ENCODE data around the gene TUBB8.
"Not testable (repeated sequence)": the region's sequence is repeated elsewhere in the genome, so short reads cannot be mapped to it uniquely, and the experiment has no call there.

TUBB8 gene

DNA sequence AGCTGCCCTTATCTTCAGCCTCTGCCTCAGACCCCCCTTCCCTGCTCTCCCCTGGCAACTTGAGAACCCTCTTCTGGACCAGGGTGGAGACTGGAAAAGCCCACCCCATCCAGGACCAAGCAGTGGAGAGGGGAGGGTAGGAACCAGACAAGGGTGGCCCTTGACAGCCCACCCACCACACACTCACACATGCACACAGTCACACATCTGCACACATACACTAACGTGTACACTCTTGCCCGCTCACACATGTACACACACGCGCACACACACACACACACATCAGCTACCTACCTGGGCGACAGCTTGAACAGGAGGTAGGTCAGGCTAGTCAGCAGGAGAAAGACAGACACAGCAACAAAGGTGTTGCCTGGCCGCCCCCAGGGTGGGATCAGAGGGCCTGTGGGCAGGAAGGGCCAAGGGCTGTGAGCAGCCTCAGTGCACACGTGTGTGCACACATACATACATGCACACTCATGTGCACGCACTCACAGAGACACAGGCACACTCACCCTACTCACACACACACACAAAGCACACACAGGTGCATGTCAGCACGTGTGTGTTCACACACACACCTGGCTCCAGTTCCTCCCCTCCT is 34.9 kb upstream of the TUBB8 start:
- in situ Hi-C loops (cut with HindIII; ENCODE audit: low pct_unique_long_range_greater_than_20kb, low sequenced_read_pairs): no loop called here
- DNase-seq (ENCODE audit: low read depth in 1 of 2, low spot score in 1 of 2): no peak
- no peak for TF ChIP-seq JUND (IDR thresholded peaks at IDR 0.05; ENCODE audit: low read depth)

DNA sequence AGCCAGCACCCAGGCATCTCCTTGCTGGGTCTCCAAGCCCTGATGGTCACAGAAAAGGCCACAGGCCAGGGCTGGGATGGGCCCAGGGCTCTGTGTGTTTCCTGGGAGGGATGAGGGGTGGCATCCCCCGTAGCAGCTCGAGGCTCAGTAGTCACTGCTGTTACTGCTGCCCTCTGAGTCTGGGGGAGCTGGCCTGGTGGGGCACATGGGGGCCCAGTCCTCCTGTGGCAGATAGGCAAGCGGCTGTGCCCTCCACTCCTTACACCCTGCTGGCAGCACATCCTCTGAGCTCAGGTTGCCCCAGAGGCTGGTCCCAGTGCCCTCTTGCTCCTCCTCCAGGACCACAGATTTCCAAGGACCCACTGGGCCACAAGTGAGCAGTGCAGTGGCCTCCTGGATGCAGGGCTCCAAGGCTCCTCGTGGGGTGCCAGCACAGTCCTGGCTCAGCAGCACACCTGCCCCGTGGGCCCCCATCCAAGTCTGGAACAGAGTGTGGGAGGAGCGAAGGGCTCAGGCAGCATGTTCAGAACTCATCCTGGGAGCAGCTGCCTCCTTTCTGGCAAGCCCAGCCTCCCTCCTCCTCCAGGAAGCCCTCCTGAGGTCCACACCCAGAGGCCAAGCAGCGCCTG is 31.5 kb upstream of the TUBB8 start:
- in situ Hi-C loops (cut with HindIII; ENCODE audit: low pct_unique_long_range_greater_than_20kb, low sequenced_read_pairs): no loop called here
- TF ChIP-seq JUND (IDR thresholded peaks at IDR 0.05; ENCODE audit: low read depth): no peak

DNA sequence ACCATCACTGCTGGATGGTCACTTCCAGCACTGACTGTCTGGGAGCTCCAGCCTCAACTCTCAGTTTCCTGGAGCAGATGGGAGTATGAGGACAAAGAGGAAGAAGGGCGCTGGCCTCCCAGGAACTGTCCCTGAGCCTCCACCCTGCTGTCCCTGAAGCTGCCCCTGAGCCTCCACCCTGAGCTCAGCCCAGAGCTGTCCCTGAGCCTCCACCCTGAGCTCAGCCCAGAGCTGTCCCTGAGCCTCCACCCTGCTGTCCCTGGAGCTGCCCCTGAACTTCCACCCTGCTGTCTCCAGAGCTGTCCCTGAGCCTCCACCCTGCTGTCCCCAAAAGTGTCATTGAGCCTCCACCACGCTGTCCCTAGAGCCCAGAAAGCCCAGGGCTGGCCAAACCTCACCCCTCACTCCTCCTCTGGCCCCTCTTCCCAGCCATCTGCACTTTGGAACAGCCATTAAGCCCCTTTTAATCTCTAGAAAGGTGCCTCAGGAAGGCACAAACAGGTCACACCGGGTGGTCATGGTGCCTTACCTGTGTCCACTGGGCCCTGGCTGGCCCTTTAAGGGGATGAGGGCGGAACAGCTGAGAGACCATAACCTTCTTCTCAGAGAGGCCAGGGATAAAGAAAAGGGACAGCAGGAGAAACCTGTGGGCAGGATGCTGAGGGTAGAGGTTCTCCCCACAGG is 30.6 kb upstream of the TUBB8 start:
- no peak for DNase-seq (ENCODE audit: low read depth in 1 of 2, low spot score in 1 of 2)
- in situ Hi-C loops (cut with HindIII; ENCODE audit: low pct_unique_long_range_greater_than_20kb, low sequenced_read_pairs): no loop called here
- TF ChIP-seq JUND (IDR thresholded peaks at IDR 0.05; ENCODE audit: low read depth): no peak

More for the DNA sequence above, 31.5 kb upstream of the TUBB8 start:
- no peak for DNase-seq (ENCODE audit: low read depth in 1 of 2, low spot score in 1 of 2)

DNA sequence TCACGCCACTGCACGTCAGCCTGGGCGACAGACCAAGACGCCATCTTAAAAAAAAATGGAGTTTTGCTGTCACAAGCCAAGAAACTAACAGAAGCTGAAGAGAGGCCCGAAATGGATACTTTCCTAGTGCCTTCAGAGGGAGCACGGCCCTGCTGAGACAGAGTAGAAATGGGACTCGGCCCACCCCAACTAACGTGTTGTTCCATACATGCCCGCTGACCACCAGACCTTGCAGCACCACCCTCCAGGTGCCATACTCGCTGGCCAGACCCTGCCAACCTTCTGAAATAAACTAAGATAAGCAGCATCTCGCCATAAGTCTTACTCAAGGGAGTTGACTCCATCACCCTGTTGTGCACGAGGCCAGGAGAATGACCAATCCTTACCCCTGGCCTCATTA is 29.5 kb upstream of the TUBB8 start:
- in situ Hi-C loops (cut with HindIII; ENCODE audit: low pct_unique_long_range_greater_than_20kb, low sequenced_read_pairs): no loop called here
- no peak for TF ChIP-seq JUND (IDR thresholded peaks at IDR 0.05; ENCODE audit: low read depth)
- DNase-seq (ENCODE audit: low read depth in 1 of 2, low spot score in 1 of 2): no peak

DNA sequence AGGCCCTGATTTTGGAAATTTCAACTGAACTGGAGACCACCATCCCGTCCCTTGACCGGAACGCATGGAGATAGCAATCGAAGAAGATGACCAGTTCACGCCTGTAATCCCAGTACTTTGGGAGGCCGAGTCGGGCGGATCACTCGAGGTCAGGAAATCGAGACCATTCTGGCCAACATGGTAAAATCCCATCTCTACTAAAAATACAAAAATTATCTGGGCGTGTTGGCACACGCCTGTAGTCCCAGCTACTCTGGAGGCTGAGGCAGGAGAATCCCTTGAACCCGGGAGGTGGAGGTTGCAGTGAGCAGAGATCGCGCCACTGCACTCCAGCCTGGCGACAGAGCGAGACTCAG is 25.1 kb upstream of the TUBB8 start:
- DNase-seq (ENCODE audit: low read depth in 1 of 2, low spot score in 1 of 2): not testable (repeated sequence)

DNA sequence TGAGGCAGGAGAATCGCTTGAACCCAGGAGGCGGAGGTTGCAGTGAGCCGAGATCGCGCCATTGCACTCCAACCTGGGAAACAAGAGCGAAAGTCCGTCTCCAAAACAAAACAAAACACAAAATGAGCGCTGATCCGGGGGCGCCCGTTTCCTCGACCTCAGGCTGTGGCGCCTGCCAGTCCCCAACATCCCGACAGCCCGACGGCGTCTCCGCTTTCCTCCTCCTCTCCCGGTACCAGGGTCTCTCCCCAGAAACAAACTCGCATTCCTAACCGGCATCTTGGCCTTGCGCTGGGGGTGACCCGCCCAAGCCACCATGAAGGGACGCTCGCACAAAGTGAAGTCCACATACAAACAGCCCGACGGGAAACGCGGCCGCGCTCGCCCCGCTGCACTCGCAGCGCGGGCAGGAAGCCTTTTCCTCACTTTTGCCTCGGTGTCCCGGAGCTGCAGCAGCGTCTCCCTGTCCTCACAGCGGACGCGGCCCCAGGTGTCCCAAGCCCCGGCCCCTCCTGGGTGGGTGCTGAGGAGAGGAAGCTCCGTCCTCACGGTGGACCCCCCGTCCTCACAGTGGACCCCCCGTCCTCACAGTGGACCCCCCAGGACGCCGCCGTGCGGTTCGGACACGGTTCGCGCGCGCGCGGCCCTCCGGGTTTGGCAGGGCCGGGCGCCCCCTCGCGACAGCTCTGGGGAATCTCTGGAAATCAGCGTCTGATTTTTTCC is 24.6 kb upstream of the TUBB8 start:
- DNase-seq (ENCODE audit: low read depth in 1 of 2, low spot score in 1 of 2): peak in 1 of 2 experiments; percentile 72
- in situ Hi-C loops (cut with HindIII; ENCODE audit: low pct_unique_long_range_greater_than_20kb, low sequenced_read_pairs): not testable (repeated sequence)

More for the DNA sequence above, 25.1 kb upstream of the TUBB8 start:
- in situ Hi-C loops (cut with HindIII; ENCODE audit: low pct_unique_long_range_greater_than_20kb, low sequenced_read_pairs): not testable (repeated sequence)

DNA sequence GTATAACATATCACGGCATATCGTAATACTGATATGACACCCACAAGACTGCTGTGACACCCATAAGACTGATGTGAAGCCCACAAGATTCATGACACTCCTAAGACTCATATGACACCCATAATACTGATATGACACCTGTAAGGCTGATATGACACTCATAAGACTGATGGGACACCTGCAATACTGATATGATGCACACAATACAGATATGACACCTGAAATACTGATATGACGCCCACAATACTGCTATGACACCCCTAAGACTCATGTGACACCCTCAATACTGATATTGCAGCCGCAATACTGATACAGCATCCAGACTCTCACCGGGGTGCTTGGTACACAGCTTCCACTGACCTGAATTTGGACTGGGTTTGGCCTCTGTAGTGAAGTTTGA is 19.1 kb upstream of the TUBB8 start:
- DNase-seq (ENCODE audit: low read depth in 1 of 2, low spot score in 1 of 2); in situ Hi-C loops (cut with HindIII; ENCODE audit: low pct_unique_long_range_greater_than_20kb, low sequenced_read_pairs): not testable (repeated sequence)

DNA sequence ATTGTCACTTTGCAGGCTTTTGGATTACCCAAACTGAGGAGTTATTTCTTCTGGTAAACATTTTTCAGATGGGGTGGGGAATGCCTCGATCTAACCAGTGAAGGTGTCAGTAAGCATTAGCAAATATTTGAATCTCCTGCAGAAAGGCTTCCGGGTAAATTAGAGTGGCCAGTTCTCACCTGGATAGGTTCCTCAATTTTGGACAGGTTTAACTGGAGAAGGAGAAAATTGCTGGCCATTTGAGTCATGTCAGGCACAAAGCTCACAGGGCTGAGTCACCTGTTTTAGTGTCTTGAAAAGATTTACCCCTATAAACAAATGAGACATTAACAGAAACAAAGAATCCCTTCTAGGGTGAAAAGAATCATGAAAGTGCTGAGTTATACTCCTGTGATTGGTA is 830 bp upstream of the TUBB8 start:
- in situ Hi-C loops (cut with HindIII; ENCODE audit: low pct_unique_long_range_greater_than_20kb, low sequenced_read_pairs): not testable (repeated sequence)
- peak in 1 of 2 experiments; percentile 57 for DNase-seq (ENCODE audit: low read depth in 1 of 2, low spot score in 1 of 2)

DNA sequence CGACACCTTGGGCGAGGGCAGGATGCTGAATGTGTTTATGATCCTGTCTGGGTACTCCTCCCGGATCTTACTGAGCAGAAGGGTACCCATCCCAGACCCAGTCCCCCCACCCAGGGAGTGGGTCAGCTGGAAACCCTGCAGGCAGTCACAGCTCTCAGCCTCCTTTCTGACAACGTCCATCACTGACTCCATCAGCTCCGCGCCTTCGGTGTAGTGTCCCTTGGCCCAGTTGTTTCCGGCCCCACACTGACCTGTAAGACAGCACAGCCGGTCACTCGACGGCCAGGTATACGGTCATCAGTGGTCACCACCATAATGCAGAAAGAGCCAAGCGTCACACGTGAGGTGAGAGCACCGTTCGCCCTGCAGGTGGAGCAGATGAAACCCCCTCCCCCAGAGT is 1.2 kb downstream of the TUBB8 start:
- not testable (repeated sequence) for DNase-seq (ENCODE audit: low read depth in 1 of 2, low spot score in 1 of 2)

DNA sequence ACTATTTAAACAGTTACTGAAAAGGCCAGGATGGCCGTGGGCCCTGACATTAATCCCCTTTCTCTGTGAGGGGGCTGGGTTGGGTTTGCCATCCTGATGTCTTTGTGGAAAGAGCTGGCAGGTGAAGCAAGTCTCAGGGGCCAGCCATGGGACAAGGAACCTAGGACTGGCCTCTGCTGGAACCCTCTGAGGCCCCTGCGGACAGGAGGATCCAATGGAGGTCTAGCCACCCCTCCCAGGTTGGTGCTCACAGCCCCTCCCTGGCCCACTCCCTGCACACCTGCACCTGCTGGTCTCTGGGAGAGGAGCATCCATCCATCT is 35.8 kb downstream of the TUBB8 start:
- in situ Hi-C loops (cut with HindIII; ENCODE audit: low pct_unique_long_range_greater_than_20kb, low sequenced_read_pairs); DNase-seq (ENCODE audit: low read depth in 1 of 2, low spot score in 1 of 2): not testable (repeated sequence)

More for the DNA sequence above, 1.2 kb downstream of the TUBB8 start:
- in situ Hi-C loops (cut with HindIII; ENCODE audit: low pct_unique_long_range_greater_than_20kb, low sequenced_read_pairs): not testable (repeated sequence)

DNA sequence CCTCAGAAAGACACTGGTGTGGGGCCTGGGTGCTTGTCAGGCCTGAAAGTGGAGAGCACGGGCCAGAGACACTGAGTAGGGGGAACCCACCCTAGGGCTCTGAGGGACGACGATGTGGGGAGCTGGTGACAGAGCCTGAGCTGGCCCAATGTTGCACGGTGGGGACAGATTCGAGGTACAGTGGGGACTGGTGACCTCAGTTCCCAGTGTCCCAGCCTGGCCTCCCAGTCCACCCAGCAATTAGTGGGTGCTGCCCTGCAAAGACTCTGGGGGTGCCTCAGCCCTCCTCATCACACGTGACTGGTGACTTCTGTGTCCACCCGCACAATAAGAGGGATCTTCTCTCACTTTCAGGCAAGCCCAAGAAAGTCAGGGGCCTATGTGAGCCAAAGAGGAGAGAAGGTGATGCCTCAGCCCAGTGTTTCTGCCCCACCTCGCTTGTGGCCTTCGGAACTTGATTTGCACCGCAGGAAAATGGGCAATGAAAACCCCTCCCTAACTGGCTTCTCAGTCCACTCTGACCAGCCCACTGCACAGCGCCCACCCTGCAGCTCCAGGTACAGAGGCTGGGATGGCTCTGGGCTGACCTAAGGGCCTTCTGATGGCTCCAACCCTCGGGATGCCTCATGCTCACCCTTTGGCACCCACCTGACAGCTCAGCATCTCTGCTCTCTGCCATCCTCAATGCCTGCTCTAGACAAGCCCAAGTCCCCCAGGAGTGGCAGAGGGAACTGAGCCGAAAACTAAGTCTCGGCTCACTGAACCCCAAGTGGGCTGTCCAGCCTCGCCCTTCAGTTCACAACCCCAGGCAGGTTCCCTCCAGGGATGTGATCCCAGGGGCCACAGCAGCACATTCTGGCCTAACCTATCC is 36.4 kb downstream of the TUBB8 start:
- in situ Hi-C loops (cut with HindIII; ENCODE audit: low pct_unique_long_range_greater_than_20kb, low sequenced_read_pairs); DNase-seq (ENCODE audit: low read depth in 1 of 2, low spot score in 1 of 2): not testable (repeated sequence)

DNA sequence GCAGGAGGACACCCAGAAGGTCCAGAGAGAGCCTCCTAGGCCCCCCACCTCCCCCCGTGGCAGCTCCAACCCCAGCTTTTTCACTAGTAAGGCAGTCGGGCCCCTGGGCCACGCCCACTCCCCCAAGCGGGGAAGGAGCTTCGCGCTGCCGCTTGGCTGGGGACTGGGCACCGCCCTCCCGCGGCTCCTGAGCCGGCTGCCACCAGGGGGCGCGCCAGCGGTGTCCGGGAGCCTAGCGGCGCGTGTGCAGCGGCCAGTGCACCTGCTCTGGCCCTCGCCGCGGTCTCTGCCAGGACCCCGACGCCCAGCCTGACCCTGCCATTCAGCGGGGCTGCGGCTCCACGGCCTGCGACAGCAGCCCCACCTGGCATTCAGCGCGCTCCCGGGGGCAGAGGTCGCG is 37.8 kb downstream of the TUBB8 start:
- DNase-seq (ENCODE audit: low read depth in 1 of 2, low spot score in 1 of 2): not testable (repeated sequence)

DNA sequence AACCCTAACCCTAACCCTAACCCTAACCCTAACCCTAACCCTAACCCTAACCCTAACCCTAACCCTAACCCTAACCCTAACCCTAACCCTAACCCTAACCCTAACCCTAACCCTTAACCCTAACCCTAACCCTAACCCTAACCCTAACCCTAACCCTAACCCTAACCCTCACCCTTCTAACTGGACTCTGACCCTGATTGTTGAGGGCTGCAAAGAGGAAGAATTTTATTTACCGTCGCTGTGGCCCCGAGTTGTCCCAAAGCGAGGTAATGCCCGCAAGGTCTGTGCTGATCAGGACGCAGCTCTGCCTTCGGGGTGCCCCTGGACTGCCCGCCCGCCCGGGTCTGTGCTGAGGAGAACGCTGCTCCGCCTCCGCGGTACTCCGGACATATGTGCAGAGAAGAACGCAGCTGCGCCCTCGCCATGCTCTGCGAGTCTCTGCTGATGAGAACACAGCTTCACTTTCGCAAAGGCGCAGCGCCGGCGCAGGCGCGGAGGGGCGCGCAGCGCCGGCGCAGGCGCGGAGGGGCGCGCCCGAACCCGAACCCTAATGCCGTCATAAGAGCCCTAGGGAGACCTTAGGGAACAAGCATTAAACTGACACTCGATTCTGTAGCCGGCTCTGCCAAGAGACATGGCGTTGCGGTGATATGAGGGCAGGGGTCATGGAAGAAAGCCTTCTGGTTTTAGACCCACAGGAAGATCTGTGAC is 38.7 kb downstream of the TUBB8 start:
- in situ Hi-C loops (cut with HindIII; ENCODE audit: low pct_unique_long_range_greater_than_20kb, low sequenced_read_pairs): not testable (repeated sequence)

More for the DNA sequence above, 37.8 kb downstream of the TUBB8 start:
- in situ Hi-C loops (cut with HindIII; ENCODE audit: low pct_unique_long_range_greater_than_20kb, low sequenced_read_pairs): not testable (repeated sequence)

More for the DNA sequence above, 38.7 kb downstream of the TUBB8 start:
- DNase-seq (ENCODE audit: low read depth in 1 of 2, low spot score in 1 of 2): not testable (repeated sequence)

All from T47D (cell line).